ENCODE measurements around the gene TAF11L10. TPM values are rescaled to one million over a fixed set of nuclear protein-coding genes. Genes with fewer than 3 reads are reported as not detected.
"Not testable (repeated sequence)": the region's sequence is repeated elsewhere in the genome, so short reads cannot be mapped to it uniquely, and the experiment has no call there.

TAF11L10 gene
- total RNA-seq = not detected

- not testable (repeated sequence) for DNase-seq (ENCODE audit: low spot score); ATAC-seq
Measured at GRCh38 chr5:17597728-17598127, at the start of gene TAF11L10. Gene TAF11L10, minus strand, starts transcription at chr5:17597828.

DNA sequence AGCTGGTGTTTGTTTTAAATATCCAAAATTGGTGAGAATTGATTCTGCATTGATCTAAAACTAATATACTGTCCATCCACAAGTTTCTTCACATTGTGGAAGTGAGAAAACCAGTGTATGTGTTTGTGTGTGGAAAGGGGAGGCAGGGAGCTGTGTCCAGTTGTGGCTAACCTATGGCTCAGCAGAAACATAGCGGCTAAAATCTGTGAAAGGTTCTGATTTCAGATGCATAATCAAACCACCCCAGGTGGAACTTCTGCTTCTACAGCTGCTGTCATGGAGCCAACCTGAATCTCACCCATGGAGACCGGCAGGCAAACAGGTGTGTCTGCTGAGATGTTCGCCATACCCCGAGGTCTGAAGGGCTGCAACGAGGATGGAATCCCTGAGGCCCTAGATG, 36.5 kb upstream of the TAF11L10 start, which contains the start of gene TAF11L14:
TAF11L14 (plus strand) TSS at position 301 of the 400 bp plus-strand sequence.
- no peak for DNase-seq (ENCODE audit: low spot score)
- ATAC-seq = no peak

GRCh38 chr5:17631788-17632187, 34.2 kb upstream of the TAF11L10 start, which contains the start of gene TAF11L13:
Gene TAF11L13, plus strand, starts transcription at chr5:17632088.
- not testable (repeated sequence) for DNase-seq (ENCODE audit: low spot score); ATAC-seq

- DNase-seq (ENCODE audit: low spot score) (no peak), ATAC-seq (no peak)
Measured at GRCh38 chr5:17625686-17626085, 28.1 kb upstream of the TAF11L10 start.

DNA sequence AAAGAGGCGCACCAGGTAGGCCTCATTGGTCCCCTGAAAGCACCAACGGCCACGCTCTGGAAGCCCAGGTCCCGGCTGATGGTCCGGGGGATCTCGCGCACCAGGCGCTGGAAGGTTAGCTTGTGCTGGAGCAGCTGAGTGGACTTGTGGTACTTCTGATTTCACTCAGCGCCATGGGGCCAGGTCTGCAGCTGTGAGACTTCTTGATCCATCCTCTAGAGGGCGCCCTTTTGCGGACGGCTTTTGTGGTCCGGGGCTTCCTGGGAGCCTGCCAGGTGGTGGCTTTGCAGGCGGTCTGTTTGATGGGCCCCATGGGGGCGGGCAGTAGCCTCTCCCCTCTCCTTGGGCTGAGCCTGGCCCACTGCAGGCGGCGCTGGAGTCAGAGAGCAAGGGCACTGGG, 23.0 kb upstream of the TAF11L10 start:
- ATAC-seq = no peak
- DNase-seq (ENCODE audit: low spot score) = no peak

- DNase-seq (ENCODE audit: low spot score) = no peak
- no peak for ATAC-seq
Measured at GRCh38 chr5:17619354-17619753, 21.7 kb upstream of the TAF11L10 start.

DNA sequence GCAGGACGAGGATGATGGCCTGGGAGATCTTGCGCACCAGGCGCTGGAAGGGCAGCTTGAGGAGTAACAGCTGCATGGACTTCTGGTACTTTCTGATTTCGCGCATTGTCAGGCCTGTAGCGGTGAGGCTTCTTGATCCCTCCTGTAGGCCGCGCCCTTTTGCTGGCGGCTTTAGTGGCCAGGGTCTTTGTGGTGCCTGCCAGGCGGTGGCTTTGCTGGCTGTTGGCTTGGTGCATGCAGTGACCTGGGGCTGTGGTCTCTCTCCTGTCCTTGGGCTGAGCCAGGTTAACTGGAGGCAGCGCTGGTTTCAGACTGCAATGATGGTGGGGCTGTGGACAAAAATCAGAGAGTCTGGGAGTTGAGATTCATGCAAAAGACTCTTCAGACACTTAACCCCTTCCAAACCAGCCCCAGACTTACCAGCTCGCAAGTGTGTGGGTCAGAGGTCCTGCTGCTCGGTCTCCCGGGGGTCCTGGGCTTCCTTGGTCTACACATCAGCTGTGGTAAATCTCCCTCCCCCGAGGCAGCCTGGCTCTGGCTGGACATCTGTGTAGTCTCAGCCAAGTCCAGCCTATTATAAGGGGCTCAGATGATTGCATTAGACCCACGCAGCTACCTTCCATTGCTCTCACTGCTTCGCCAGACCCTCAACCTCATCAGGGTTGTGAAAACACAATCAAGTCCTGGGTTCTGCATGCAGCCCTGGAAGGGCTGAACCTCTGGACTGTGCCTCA, 17.4 kb upstream of the TAF11L10 start:
- DNase-seq (ENCODE audit: low spot score) = no peak
- ATAC-seq = no peak

DNA sequence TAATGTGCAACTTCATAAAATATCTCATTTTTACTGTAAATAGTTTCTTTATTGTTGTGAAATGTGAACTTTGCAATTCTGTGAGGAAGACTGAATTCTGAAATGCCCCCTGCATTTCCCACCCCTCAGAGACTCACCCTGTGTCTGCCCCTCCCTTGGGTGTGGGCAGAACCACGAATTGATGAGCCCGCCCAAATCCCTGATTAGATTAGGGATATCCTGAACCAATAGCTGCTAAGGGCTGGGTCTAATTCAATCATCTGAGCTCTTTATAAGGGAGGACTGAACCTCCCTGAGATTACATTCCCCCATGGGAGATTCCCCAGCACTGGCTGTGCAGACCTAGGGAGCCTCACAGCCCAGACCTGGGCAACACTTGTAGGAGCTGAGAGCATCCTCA, 12.5 kb upstream of the TAF11L10 start, which contains the start of gene TAF11L12:
TAF11L12 (plus strand) TSS at position 301 of the 400 bp plus-strand sequence.
- not testable (repeated sequence) for DNase-seq (ENCODE audit: low spot score); ATAC-seq

DNA sequence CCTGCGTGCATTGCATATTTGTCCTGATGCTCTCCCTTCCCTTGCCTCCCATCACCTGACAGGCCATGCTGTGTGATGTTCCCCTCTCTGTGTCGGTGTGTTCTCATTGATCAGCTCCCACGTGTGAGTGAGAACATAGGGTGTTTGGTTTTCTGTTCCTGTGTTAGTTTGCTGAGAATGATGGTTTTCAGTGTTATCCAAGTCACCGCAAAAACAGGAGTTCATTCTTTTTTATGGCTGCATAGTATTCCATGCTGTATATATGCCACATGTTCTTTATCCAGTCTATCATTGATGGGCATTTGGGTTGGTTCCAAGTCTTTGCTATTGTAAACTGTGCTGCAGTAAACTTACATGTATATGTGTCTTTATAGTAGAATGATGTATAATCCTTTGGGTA, 9.8 kb upstream of the TAF11L10 start:
- not testable (repeated sequence) for DNase-seq (ENCODE audit: low spot score); ATAC-seq

GRCh38 chr5:17604951-17605350, 7.3 kb upstream of the TAF11L10 start:
- ATAC-seq (no peak), DNase-seq (ENCODE audit: low spot score) (no peak)

DNA sequence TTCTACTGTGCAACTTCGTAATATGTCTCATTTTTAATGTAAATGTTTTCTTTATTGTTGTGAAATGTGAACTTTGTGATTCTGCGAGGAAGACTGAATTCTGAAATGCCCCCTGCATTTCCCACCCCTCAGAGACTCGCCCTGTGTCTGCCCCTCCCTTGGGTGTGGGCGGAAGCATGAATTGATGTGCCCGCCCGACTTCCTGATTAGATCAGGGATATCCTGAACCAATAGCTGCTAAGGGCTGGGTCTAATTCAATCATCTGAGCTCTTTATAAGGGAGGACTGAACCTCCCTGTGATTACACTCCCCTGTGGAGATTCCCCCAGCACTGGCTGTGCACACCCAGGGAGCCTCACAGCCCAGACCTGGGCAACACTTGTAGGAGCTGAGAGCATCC, 6.3 kb upstream of the TAF11L10 start, which contains the start of gene TAF11L11:
TAF11L11 (plus strand) TSS at position 304 of the 400 bp plus-strand sequence.
- not testable (repeated sequence) for ATAC-seq; DNase-seq (ENCODE audit: low spot score)

- not testable (repeated sequence) for ATAC-seq; DNase-seq (ENCODE audit: low spot score)
Measured at GRCh38 chr5:17594255-17594654, 3.4 kb downstream of the TAF11L10 start, which contains the start of gene TAF11L9. Gene TAF11L9, minus strand, starts transcription at chr5:17594394.

DNA sequence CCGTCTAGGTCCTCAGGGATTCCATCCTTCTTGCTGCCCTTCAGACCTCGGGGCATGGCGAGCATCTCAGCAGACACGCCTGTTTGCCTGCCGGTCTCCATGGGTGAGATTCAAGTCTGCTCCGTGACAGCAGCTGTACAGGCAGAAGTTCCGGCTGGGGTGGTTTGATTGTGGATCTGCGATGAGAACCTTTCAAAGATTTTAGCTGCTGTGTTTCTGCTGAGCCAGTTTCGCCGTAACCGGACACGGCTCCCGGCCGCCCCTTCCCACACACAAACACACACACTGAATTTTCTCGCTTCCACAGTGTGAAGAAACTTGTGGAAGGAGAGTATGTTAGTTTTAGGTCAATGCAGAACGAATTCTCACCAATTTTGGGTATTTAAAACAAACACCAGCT, 6.8 kb downstream of the TAF11L10 start, which contains the start of gene TAF11L8:
TAF11L8 (minus strand) TSS at position 101 of the 400 bp plus-strand sequence.
- DNase-seq (ENCODE audit: low spot score) = not testable (repeated sequence)

DNA sequence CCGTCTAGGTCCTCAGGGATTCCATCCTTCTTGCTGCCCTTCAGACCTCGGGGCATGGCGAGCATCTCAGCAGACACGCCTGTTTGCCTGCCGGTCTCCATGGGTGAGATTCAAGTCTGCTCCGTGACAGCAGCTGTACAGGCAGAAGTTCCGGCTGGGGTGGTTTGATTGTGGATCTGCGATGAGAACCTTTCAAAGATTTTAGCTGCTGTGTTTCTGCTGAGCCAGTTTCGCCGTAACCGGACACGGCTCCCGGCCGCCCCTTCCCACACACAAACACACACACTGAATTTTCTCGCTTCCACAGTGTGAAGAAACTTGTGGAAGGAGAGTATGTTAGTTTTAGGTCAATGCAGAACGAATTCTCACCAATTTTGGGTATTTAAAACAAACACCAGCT, 12.0 kb downstream of the TAF11L10 start, which contains the start of gene TAF11L7:
TAF11L7 (minus strand) TSS at position 101 of the 400 bp plus-strand sequence.
- ATAC-seq; DNase-seq (ENCODE audit: low spot score): not testable (repeated sequence)

More for the DNA sequence above, 6.8 kb downstream of the TAF11L10 start, which contains the start of gene TAF11L8:
- ATAC-seq = not testable (repeated sequence)

Other genes with a start within 250 kb of the TAF11L10 start
- not detected for gene TAF11L2, start 99.6 kb downstream of the TAF11L10 start, total RNA-seq
- not detected for gene TAF11L3, start 79.5 kb downstream of the TAF11L10 start, total RNA-seq
- gene TAF11L4, start 76.0 kb downstream of the TAF11L10 start, total RNA-seq = not detected
- gene TAF11L5, start 72.6 kb downstream of the TAF11L10 start, total RNA-seq = not detected
- gene TAF11L6, start 69.2 kb downstream of the TAF11L10 start, total RNA-seq = not detected
- gene TAF11L7, start 12.1 kb downstream of the TAF11L10 start, total RNA-seq = not detected
- not detected for gene TAF11L8, start 6.9 kb downstream of the TAF11L10 start, total RNA-seq
- not detected for gene TAF11L9, start 3.4 kb downstream of the TAF11L10 start, total RNA-seq
- not detected for gene TAF11L11, start 6.4 kb upstream of the TAF11L10 start, total RNA-seq
- gene TAF11L12, start 12.6 kb upstream of the TAF11L10 start, total RNA-seq = not detected
- not detected for gene TAF11L13, start 34.3 kb upstream of the TAF11L10 start, total RNA-seq
- gene TAF11L14, start 36.6 kb upstream of the TAF11L10 start, total RNA-seq = not detected